Central memory CD8-positive, alpha-beta T cell (primary cell): ENCODE data around the gene MAP3K7.

Source experiments
- ATAC-seq: fragments of 150-1000 bp; cut with Tn5 transposase; replicated peaks from 2 replicates; pipeline ENCODE4 v1.10.0; 2022; ENCODE audit warnings: mild to moderate bottlenecking, moderate FRiP score, moderate number of reproducible peaks; ENCODE audit not compliant: poor library complexity, severe bottlenecking; ENCODE audit errors: extremely low read depth
- DNase-seq, 2 donors: peaks; one replicate each; pipeline ENCODE4 v3.0.0; 2021; ENCODE audit warnings: low spot score in 2 of 2
- H3K27ac Mint-ChIP-seq: one replicate; pipeline ENCODE4 v1.8.0; 2022; ENCODE audit warnings: low read depth, mild to moderate bottlenecking, moderate library complexity, mixed read lengths
- H3K27me3 Mint-ChIP-seq: one replicate; pipeline ENCODE4 v1.8.0; 2022; ENCODE audit warnings: mixed read lengths
- H3K36me3 Mint-ChIP-seq: one replicate; pipeline ENCODE4 v1.8.0; 2022; ENCODE audit warnings: mild to moderate bottlenecking, moderate library complexity, mixed read lengths; ENCODE audit not compliant: insufficient read depth
- H3K4me1 Mint-ChIP-seq: one replicate; pipeline ENCODE4 v1.8.0; 2022; ENCODE audit warnings: mixed read lengths
- H3K4me3 Mint-ChIP-seq: one replicate; pipeline ENCODE4 v1.8.0; 2022; ENCODE audit warnings: mild to moderate bottlenecking, moderate library complexity, mixed read lengths
- H3K9me3 Mint-ChIP-seq: one replicate; pipeline ENCODE4 v1.8.0; 2022; ENCODE audit warnings: mixed read lengths

The MAP3K7 gene

GRCh38 chr6:90586836-90587638 lies at the start of gene MAP3K7:
Gene MAP3K7 (minus strand): TSS chr6:90587072. CDS start chr6:90586883, 189 bp downstream.
- Mint-ChIP-seq H3K27ac (peak within 1 kb of the TSS; percentile 98), H3K36me3 (peaks cover 16% of the 10 kb centered on the region), H3K9me3 (no peaks in the 10 kb centered on the region), H3K27me3 (peaks cover 17% of the 10 kb centered on the region), H3K4me3 (peak within 1 kb of the TSS; percentile 91), H3K4me1 (peaks cover 33% of the 10 kb centered on the region)
- peak; percentile 82 for ATAC-seq
- DNase-seq = peak; percentile 94 to 96

- no peaks in the 10 kb centered on the region for H3K9me3 Mint-ChIP-seq
- DNase-seq = no peak
- no peaks in the 10 kb centered on the region for H3K4me1 Mint-ChIP-seq
- no peak overlapping the region for H3K27ac Mint-ChIP-seq
- no peak overlapping the region for H3K4me3 Mint-ChIP-seq
- H3K27me3 Mint-ChIP-seq = peaks cover 24% of the 10 kb centered on the region
- no peak for ATAC-seq
- H3K36me3 Mint-ChIP-seq = no peaks in the 10 kb centered on the region
These were observed 44.2 kb upstream of the MAP3K7 start for GRCh38 chr6:90631046-90631445.

GRCh38 chr6:90621581-90621980 lies 34.7 kb upstream of the MAP3K7 start:
- Mint-ChIP-seq H3K9me3 (peaks cover 11% of the 10 kb centered on the region), H3K4me3 (no peak overlapping the region), H3K27ac (no peak overlapping the region), H3K4me1 (no peaks in the 10 kb centered on the region), H3K27me3 (peaks cover 87% of the 10 kb centered on the region), H3K36me3 (no peaks in the 10 kb centered on the region)
- no peak for ATAC-seq
- no peak for DNase-seq

- H3K9me3 Mint-ChIP-seq = peaks cover 2% of the 10 kb centered on the region
- H3K4me3 Mint-ChIP-seq = no peak overlapping the region
These were observed 32.3 kb upstream of the MAP3K7 start for GRCh38 chr6:90619221-90619620.

GRCh38 chr6:90612313-90612680 lies 25.4 kb upstream of the MAP3K7 start:
- Mint-ChIP-seq H3K27ac (no peak overlapping the region), H3K9me3 (no peaks in the 10 kb centered on the region), H3K4me1 (peaks cover 14% of the 10 kb centered on the region), H3K4me3 (no peak overlapping the region), H3K27me3 (peaks cover 98% of the 10 kb centered on the region), H3K36me3 (no peaks in the 10 kb centered on the region)
- ATAC-seq = no peak
- DNase-seq = no peak

More at GRCh38 chr6:90619221-90619620, 32.3 kb upstream of the MAP3K7 start:
- no peak overlapping the region for H3K27ac Mint-ChIP-seq
- no peak for ATAC-seq
- H3K4me1 Mint-ChIP-seq = no peaks in the 10 kb centered on the region
- no peaks in the 10 kb centered on the region for H3K36me3 Mint-ChIP-seq
- no peak for DNase-seq
- peaks cover 87% of the 10 kb centered on the region for H3K27me3 Mint-ChIP-seq

GRCh38 chr6:90611543-90612312 lies 24.9 kb upstream of the MAP3K7 start:
- Mint-ChIP-seq H3K4me1 (peaks cover 14% of the 10 kb centered on the region), H3K9me3 (no peaks in the 10 kb centered on the region), H3K36me3 (no peaks in the 10 kb centered on the region), H3K4me3 (peak overlapping the region; percentile 82), H3K27ac (no peak overlapping the region), H3K27me3 (peaks cover 97% of the 10 kb centered on the region)
- DNase-seq (no peak), ATAC-seq (no peak)

GRCh38 chr6:90610751-90611542 lies 24.1 kb upstream of the MAP3K7 start:
- no peak overlapping the region for H3K27ac Mint-ChIP-seq
- peaks cover 14% of the 10 kb centered on the region for H3K4me1 Mint-ChIP-seq
- H3K9me3 Mint-ChIP-seq = no peaks in the 10 kb centered on the region
- H3K4me3 Mint-ChIP-seq = peak overlapping the region; percentile 82
- ATAC-seq (peak; percentile 36), DNase-seq (no peak)
- no peaks in the 10 kb centered on the region for H3K36me3 Mint-ChIP-seq
- peaks cover 97% of the 10 kb centered on the region for H3K27me3 Mint-ChIP-seq

- peaks cover 14% of the 10 kb centered on the region for H3K4me1 Mint-ChIP-seq
- no peaks in the 10 kb centered on the region for H3K9me3 Mint-ChIP-seq
- H3K36me3 Mint-ChIP-seq = no peaks in the 10 kb centered on the region
- H3K4me3 Mint-ChIP-seq = peak overlapping the region; percentile 82
- H3K27me3 Mint-ChIP-seq = peaks cover 97% of the 10 kb centered on the region
- no peak for DNase-seq
- no peak for ATAC-seq
- H3K27ac Mint-ChIP-seq = no peak overlapping the region
These were observed 23.5 kb upstream of the MAP3K7 start for GRCh38 chr6:90610301-90610750.

GRCh38 chr6:90605749-90606340 lies 19.0 kb upstream of the MAP3K7 start:
- peaks cover 8% of the 10 kb centered on the region for H3K4me1 Mint-ChIP-seq
- H3K4me3 Mint-ChIP-seq = no peak overlapping the region
- no peaks in the 10 kb centered on the region for H3K9me3 Mint-ChIP-seq
- no peak overlapping the region for H3K27ac Mint-ChIP-seq
- H3K36me3 Mint-ChIP-seq = no peaks in the 10 kb centered on the region
- H3K27me3 Mint-ChIP-seq = peaks cover 92% of the 10 kb centered on the region
- no peak for ATAC-seq
- no peak for DNase-seq

GRCh38 chr6:90604546-90604945 lies 17.7 kb upstream of the MAP3K7 start:
- ATAC-seq (no peak), DNase-seq (no peak)
- H3K4me1 Mint-ChIP-seq = no peaks in the 10 kb centered on the region
- H3K27ac Mint-ChIP-seq = no peak overlapping the region
- H3K36me3 Mint-ChIP-seq = no peaks in the 10 kb centered on the region
- no peaks in the 10 kb centered on the region for H3K9me3 Mint-ChIP-seq
- H3K4me3 Mint-ChIP-seq = no peak overlapping the region
- H3K27me3 Mint-ChIP-seq = peaks cover 79% of the 10 kb centered on the region

GRCh38 chr6:90599151-90599550 lies 12.3 kb upstream of the MAP3K7 start:
- DNase-seq (no peak), ATAC-seq (no peak)
- H3K9me3 Mint-ChIP-seq = no peaks in the 10 kb centered on the region
- no peak overlapping the region for H3K4me3 Mint-ChIP-seq
- H3K36me3 Mint-ChIP-seq = no peaks in the 10 kb centered on the region
- H3K27me3 Mint-ChIP-seq = peaks cover 62% of the 10 kb centered on the region
- H3K4me1 Mint-ChIP-seq = no peaks in the 10 kb centered on the region
- H3K27ac Mint-ChIP-seq = no peak overlapping the region
